ENCODE data around the gene NUP214.
A peak's percentile ranks its signal among the peaks of the same experiment; 100 is the strongest.
"Not testable (repeated sequence)": the region's sequence is repeated elsewhere in the genome, so short reads cannot be mapped to it uniquely, and the experiment has no call there.

NUP214 gene

DNA sequence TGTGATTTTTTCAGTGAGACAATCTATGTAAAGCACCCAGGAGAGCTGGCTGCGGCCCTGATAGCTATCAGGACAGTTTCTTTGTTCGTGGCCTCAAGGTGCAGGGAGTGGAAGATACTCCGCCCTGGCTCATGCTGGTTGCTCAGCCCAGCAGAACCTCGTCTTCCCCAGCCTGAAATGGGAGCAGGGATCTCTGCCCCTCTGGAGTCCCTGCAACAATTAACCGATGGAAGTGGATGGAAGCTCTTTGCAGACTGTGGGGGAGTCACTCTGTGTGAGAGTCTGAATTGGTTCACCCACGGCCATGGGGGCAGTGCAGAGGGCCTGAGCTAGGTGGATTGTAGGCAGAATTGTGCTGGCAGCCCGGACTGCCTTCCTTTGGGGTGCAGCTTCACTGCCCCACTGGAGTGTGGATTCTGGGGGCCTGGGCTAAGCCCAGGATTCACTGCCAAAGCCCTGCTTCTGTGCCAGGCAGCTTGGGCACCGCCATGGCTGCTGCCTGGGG is 26.2 kb upstream of the NUP214 start:
- Histone ChIP-seq H3K9ac (ENCODE audit: low read length) (peak overlapping the region; percentile 48), H3K4ac (ENCODE audit: low read depth, low read length) (no peak overlapping the region), H3K36me3 (ENCODE audit: control insufficient read depth, insufficient read depth, low read length) (no peaks in the 10 kb centered on the region), H3K79me2 (ENCODE audit: control insufficient read depth, insufficient read depth, low read length) (no peaks in the 10 kb centered on the region), H4K5ac (ENCODE audit: low read length) (no peak overlapping the region), H3K23ac (ENCODE audit: low read length) (no peak overlapping the region), H3K56ac (ENCODE audit: low read length) (peak overlapping the region; percentile 20), H2BK15ac (replicated peaks; ENCODE audit: low read depth) (no peak overlapping the region), H2BK120ac (ENCODE audit: low read depth, low read length) (no peak overlapping the region), H2BK5ac (ENCODE audit: low read length) (no peak overlapping the region), H2AK5ac (ENCODE audit: low read length) (peak overlapping the region; percentile 51), H3K27ac (ENCODE audit: low read depth, low read length) (no peak overlapping the region), H3K4me2 (ENCODE audit: low read length) (no peak overlapping the region), H4K8ac (ENCODE audit: low read depth, low read length) (no peak overlapping the region), H3K18ac (ENCODE audit: low read length) (no peak overlapping the region), H3K27me3 (ENCODE audit: insufficient read depth, low read length, poor library complexity) (no peaks in the 10 kb centered on the region), H3K79me1 (ENCODE audit: low read length) (peaks cover 5% of the 10 kb centered on the region), H3K4me1 (ENCODE audit: control insufficient read depth, low read depth, low read length) (peaks cover 12% of the 10 kb centered on the region), H3K4me3 (ENCODE audit: low read length) (no peak overlapping the region)
- WGBS (ENCODE audit: extremely low coverage, insufficient coverage, low lambda C conversion rate) = no CpG with 5 or more reads among the region's 8 CpGs
- DNase-seq = peak; percentile 36

DNA sequence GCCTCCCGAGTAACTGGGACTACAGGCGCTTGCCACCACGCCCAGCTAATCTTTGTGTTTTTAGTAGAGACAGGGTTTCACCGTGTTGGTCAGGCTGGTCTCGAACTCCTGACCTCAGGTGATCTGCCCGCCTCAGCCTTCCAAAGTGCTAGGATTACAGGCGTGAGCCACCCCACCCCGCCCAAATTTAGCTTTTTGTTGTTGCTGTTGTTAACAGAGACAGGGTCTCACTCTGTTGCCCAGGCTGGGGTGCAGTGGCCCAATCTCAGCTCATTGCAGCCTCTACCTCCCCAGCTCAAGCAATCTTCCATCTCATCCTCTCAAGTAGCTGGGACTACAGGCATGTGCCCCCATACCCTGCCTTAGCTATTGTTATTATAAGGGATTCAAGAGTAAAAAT is 25.5 kb upstream of the NUP214 start:
- H3K4ac ChIP-seq (ENCODE audit: low read depth, low read length); H2BK5ac ChIP-seq (ENCODE audit: low read length); H3K27me3 ChIP-seq (ENCODE audit: insufficient read depth, low read length, poor library complexity); H3K27ac ChIP-seq (ENCODE audit: low read depth, low read length); H3K18ac ChIP-seq (ENCODE audit: low read length); H4K5ac ChIP-seq (ENCODE audit: low read length); H3K79me1 ChIP-seq (ENCODE audit: low read length); H3K4me3 ChIP-seq (ENCODE audit: low read length); H3K4me2 ChIP-seq (ENCODE audit: low read length); H3K9ac ChIP-seq (ENCODE audit: low read length); DNase-seq; H4K8ac ChIP-seq (ENCODE audit: low read depth, low read length); H2BK120ac ChIP-seq (ENCODE audit: low read depth, low read length); H3K56ac ChIP-seq (ENCODE audit: low read length); H2BK15ac ChIP-seq (replicated peaks; ENCODE audit: low read depth); H3K36me3 ChIP-seq (ENCODE audit: control insufficient read depth, insufficient read depth, low read length); H2AK5ac ChIP-seq (ENCODE audit: low read length); H3K23ac ChIP-seq (ENCODE audit: low read length); H3K79me2 ChIP-seq (ENCODE audit: control insufficient read depth, insufficient read depth, low read length): not testable (repeated sequence)
- WGBS (ENCODE audit: extremely low coverage, insufficient coverage, low lambda C conversion rate) = no CpG with 5 or more reads among the region's 8 CpGs
- H3K4me1 ChIP-seq (ENCODE audit: control insufficient read depth, low read depth, low read length) = peaks cover 12% of the 10 kb centered on the region

DNA sequence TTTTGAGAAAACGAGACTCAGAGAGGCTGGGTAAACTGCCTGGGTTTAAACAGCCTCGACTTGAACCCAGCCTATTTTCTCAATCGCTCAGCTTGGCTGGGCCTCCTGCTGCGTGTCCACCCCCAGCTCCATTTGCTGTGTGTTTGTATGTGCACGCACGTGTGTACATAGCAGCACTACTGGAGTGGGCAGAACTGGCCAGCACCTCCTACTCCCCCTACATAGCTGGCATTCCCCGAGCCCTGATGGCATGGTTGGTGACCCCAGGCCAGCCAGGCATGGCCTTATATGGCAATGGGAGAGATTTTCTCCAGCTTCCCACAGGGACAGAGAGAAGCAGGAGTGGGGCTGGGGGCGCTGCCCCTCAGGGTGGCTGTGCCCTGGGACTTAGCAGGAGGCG is 24.9 kb upstream of the NUP214 start:
- Histone ChIP-seq H2BK120ac (ENCODE audit: low read depth, low read length) (no peak overlapping the region), H3K79me1 (ENCODE audit: low read length) (peaks cover 5% of the 10 kb centered on the region), H3K4ac (ENCODE audit: low read depth, low read length) (no peak overlapping the region), H3K4me1 (ENCODE audit: control insufficient read depth, low read depth, low read length) (peaks cover 12% of the 10 kb centered on the region), H3K27ac (ENCODE audit: low read depth, low read length) (no peak overlapping the region), H3K18ac (ENCODE audit: low read length) (no peak overlapping the region), H3K36me3 (ENCODE audit: control insufficient read depth, insufficient read depth, low read length) (no peaks in the 10 kb centered on the region), H3K4me3 (ENCODE audit: low read length) (no peak overlapping the region), H3K4me2 (ENCODE audit: low read length) (no peak overlapping the region), H3K9ac (ENCODE audit: low read length) (no peak overlapping the region), H2AK5ac (ENCODE audit: low read length) (no peak overlapping the region), H3K23ac (ENCODE audit: low read length) (no peak overlapping the region), H2BK15ac (replicated peaks; ENCODE audit: low read depth) (no peak overlapping the region), H2BK5ac (ENCODE audit: low read length) (no peak overlapping the region), H4K8ac (ENCODE audit: low read depth, low read length) (no peak overlapping the region), H3K27me3 (ENCODE audit: insufficient read depth, low read length, poor library complexity) (no peaks in the 10 kb centered on the region), H3K56ac (ENCODE audit: low read length) (peak overlapping the region; percentile 17), H4K5ac (ENCODE audit: low read length) (no peak overlapping the region), H3K79me2 (ENCODE audit: control insufficient read depth, insufficient read depth, low read length) (no peaks in the 10 kb centered on the region)
- DNase-seq = peak; percentile 44
- no CpG with 5 or more reads among the region's 9 CpGs for WGBS (ENCODE audit: extremely low coverage, insufficient coverage, low lambda C conversion rate)

DNA sequence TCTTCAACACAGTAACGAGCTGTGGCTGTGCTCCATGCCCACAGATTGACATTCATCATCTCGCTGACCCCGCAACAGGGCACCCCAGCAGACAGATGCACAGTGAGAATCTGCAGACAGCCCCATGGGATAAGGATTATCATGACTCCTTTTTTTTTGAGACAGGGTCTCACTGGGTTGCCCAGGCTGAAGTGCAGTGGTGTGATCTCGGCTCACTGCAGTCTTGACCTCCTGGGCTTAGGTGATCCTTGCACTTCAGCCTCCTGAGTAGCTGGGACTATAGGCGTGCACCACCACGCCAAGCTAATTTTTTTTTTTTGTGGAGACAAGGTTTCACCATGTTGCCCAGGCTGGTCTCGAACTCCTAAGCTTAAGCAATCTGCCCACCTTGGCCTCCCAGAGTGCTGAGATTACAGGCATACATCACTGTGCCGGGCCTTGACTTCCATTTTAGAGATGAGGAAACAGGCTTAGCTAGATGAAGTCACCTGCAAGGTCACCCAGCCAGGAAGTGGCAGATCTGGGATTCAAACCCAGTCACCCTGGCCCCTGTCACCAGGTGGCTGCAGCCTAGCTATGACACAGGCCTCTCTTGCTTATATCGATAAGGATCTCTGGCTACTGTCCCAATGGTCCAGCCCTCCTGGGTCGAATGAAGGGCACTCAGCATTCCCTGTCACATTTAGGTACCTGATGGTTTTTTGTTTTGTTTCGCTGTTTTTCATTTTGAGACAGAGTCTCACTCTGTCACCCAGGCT is 24.0 kb upstream of the NUP214 start:
- H3K9ac ChIP-seq (ENCODE audit: low read length) = no peak overlapping the region
- no peak overlapping the region for H3K27ac ChIP-seq (ENCODE audit: low read depth, low read length)
- no peak overlapping the region for H3K18ac ChIP-seq (ENCODE audit: low read length)

DNA sequence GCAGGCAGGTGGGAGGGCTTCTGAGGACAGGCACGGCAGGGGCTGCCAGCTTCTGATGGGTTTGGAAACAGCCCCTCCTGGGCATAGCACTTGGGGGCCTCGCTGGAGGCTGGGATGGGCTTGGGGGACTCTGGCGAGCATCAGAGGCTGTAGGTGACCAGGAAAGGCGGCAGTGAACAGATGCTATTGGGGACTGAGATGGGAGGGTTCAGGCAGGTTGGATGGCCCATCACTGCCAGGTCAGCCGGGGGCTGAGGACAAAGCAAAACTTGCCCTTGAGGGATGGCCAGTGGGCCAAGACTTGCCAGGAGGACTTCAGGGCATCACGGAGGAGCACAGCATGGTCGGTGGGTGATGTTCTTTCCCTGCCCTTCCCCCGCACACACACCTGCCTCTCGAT is 22.4 kb upstream of the NUP214 start:
- Histone ChIP-seq H3K79me1 (ENCODE audit: low read length) (peaks cover 4% of the 10 kb centered on the region), H2BK120ac (ENCODE audit: low read depth, low read length) (no peak overlapping the region), H3K56ac (ENCODE audit: low read length) (no peak overlapping the region), H3K36me3 (ENCODE audit: control insufficient read depth, insufficient read depth, low read length) (peaks cover 4% of the 10 kb centered on the region), H3K79me2 (ENCODE audit: control insufficient read depth, insufficient read depth, low read length) (no peaks in the 10 kb centered on the region), H2AK5ac (ENCODE audit: low read length) (no peak overlapping the region), H2BK15ac (replicated peaks; ENCODE audit: low read depth) (no peak overlapping the region), H3K27me3 (ENCODE audit: insufficient read depth, low read length, poor library complexity) (no peaks in the 10 kb centered on the region), H3K4me3 (ENCODE audit: low read length) (no peak overlapping the region), H3K23ac (ENCODE audit: low read length) (no peak overlapping the region), H3K18ac (ENCODE audit: low read length) (no peak overlapping the region), H3K27ac (ENCODE audit: low read depth, low read length) (no peak overlapping the region), H4K5ac (ENCODE audit: low read length) (no peak overlapping the region), H3K9ac (ENCODE audit: low read length) (no peak overlapping the region), H2BK5ac (ENCODE audit: low read length) (no peak overlapping the region), H3K4me1 (ENCODE audit: control insufficient read depth, low read depth, low read length) (peaks cover 7% of the 10 kb centered on the region), H4K8ac (ENCODE audit: low read depth, low read length) (no peak overlapping the region), H3K4me2 (ENCODE audit: low read length) (no peak overlapping the region), H3K4ac (ENCODE audit: low read depth, low read length) (no peak overlapping the region)
- no CpG with 5 or more reads among the region's 9 CpGs for WGBS (ENCODE audit: extremely low coverage, insufficient coverage, low lambda C conversion rate)
- DNase-seq = no peak

More for the DNA sequence above, 24.0 kb upstream of the NUP214 start:
- DNase-seq = no peak
- no peak overlapping the region for H4K5ac ChIP-seq (ENCODE audit: low read length)
- no peak overlapping the region for H3K4me3 ChIP-seq (ENCODE audit: low read length)
- H3K36me3 ChIP-seq (ENCODE audit: control insufficient read depth, insufficient read depth, low read length) = peaks cover 2% of the 10 kb centered on the region
- no peak overlapping the region for H2BK5ac ChIP-seq (ENCODE audit: low read length)
- H3K79me2 ChIP-seq (ENCODE audit: control insufficient read depth, insufficient read depth, low read length) = no peaks in the 10 kb centered on the region
- no peak overlapping the region for H2BK15ac ChIP-seq (replicated peaks; ENCODE audit: low read depth)
- peaks cover 5% of the 10 kb centered on the region for H3K79me1 ChIP-seq (ENCODE audit: low read length)
- no peak overlapping the region for H2AK5ac ChIP-seq (ENCODE audit: low read length)
- peaks cover 12% of the 10 kb centered on the region for H3K4me1 ChIP-seq (ENCODE audit: control insufficient read depth, low read depth, low read length)
- no peak overlapping the region for H3K4ac ChIP-seq (ENCODE audit: low read depth, low read length)
- H3K27me3 ChIP-seq (ENCODE audit: insufficient read depth, low read length, poor library complexity) = no peaks in the 10 kb centered on the region
- H2BK120ac ChIP-seq (ENCODE audit: low read depth, low read length) = no peak overlapping the region
- no peak overlapping the region for H3K4me2 ChIP-seq (ENCODE audit: low read length)
- no peak overlapping the region for H3K56ac ChIP-seq (ENCODE audit: low read length)
- no CpG with 5 or more reads among the region's 11 CpGs for WGBS (ENCODE audit: extremely low coverage, insufficient coverage, low lambda C conversion rate)
- no peak overlapping the region for H3K23ac ChIP-seq (ENCODE audit: low read length)
- H4K8ac ChIP-seq (ENCODE audit: low read depth, low read length) = no peak overlapping the region

DNA sequence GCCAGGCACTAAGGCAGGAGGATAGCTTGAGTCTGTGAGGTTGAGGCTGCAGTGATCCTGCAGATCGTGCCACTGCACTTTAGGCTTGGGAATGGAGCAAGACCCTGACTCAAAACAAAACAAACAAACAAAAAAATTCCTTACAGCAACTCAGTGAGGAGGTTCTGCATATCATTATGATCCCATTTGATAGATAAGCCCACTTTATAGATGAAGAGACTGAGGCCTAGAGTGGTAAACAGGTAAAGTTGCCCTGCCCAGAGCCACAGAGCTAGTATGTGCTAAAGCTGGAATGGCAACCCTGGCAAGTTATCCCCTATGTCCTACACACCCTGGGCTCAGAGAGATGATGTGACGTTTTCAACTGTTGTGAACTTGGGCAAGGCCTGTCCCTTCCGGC is 21.9 kb upstream of the NUP214 start:
- H2BK5ac ChIP-seq (ENCODE audit: low read length) = no peak overlapping the region
- no peak overlapping the region for H2BK15ac ChIP-seq (replicated peaks; ENCODE audit: low read depth)
- no peak overlapping the region for H2AK5ac ChIP-seq (ENCODE audit: low read length)
- no peak overlapping the region for H2BK120ac ChIP-seq (ENCODE audit: low read depth, low read length)
- no peak overlapping the region for H3K4me3 ChIP-seq (ENCODE audit: low read length)
- H3K27ac ChIP-seq (ENCODE audit: low read depth, low read length) = no peak overlapping the region
- WGBS (ENCODE audit: extremely low coverage, insufficient coverage, low lambda C conversion rate) = no CpG with 5 or more reads among the region's 3 CpGs
- H3K4me1 ChIP-seq (ENCODE audit: control insufficient read depth, low read depth, low read length) = peaks cover 3% of the 10 kb centered on the region
- H3K4me2 ChIP-seq (ENCODE audit: low read length) = no peak overlapping the region
- H3K23ac ChIP-seq (ENCODE audit: low read length) = no peak overlapping the region
- H3K27me3 ChIP-seq (ENCODE audit: insufficient read depth, low read length, poor library complexity) = no peaks in the 10 kb centered on the region
- peaks cover 4% of the 10 kb centered on the region for H3K36me3 ChIP-seq (ENCODE audit: control insufficient read depth, insufficient read depth, low read length)
- no peak overlapping the region for H3K9ac ChIP-seq (ENCODE audit: low read length)
- no peak overlapping the region for H3K56ac ChIP-seq (ENCODE audit: low read length)
- H3K79me2 ChIP-seq (ENCODE audit: control insufficient read depth, insufficient read depth, low read length) = no peaks in the 10 kb centered on the region
- no peak overlapping the region for H4K5ac ChIP-seq (ENCODE audit: low read length)
- H3K4ac ChIP-seq (ENCODE audit: low read depth, low read length) = no peak overlapping the region
- peaks cover 3% of the 10 kb centered on the region for H3K79me1 ChIP-seq (ENCODE audit: low read length)
- no peak overlapping the region for H3K18ac ChIP-seq (ENCODE audit: low read length)
- no peak overlapping the region for H4K8ac ChIP-seq (ENCODE audit: low read depth, low read length)
- DNase-seq = no peak
